HepG2 (cell line): Measurements from ENCODE around the gene GGNBP2.

Source experiments
- ZBTB1 ChIP-seq: sonication (generic); formaldehyde crosslinking; IDR thresholded peaks from 2 replicates; pipeline ENCODE4 v1.4.0; 2020; ENCODE audit warnings: missing genetic modification reagents, borderline replicate concordance
- ZBTB49 ChIP-seq: sonication (generic); formaldehyde crosslinking; IDR thresholded peaks from 2 replicates; pipeline ENCODE4 v1.4.0; 2020; ENCODE audit warnings: missing genetic modification reagents, borderline replicate concordance
- TF ChIP-seq, protein P1 (sequence below): sonication (generic); formaldehyde crosslinking; IDR thresholded peaks from 2 replicates; pipeline ENCODE4 v1.5.0; 2020; ENCODE audit warnings: mild to moderate bottlenecking, missing genetic modification reagents, moderate library complexity
- TF ChIP-seq, protein P2 (sequence below): sonication (generic); formaldehyde crosslinking; IDR thresholded peaks from 2 replicates; pipeline ENCODE4 v1.5.1; 2020; ENCODE audit warnings: missing genetic modification reagents, mild to moderate bottlenecking, borderline replicate concordance

GRCh38 chr17:36545465-36546417 is 1.0 kb downstream of the GGNBP2 start:
- TF ChIP-seq, protein P1, sequence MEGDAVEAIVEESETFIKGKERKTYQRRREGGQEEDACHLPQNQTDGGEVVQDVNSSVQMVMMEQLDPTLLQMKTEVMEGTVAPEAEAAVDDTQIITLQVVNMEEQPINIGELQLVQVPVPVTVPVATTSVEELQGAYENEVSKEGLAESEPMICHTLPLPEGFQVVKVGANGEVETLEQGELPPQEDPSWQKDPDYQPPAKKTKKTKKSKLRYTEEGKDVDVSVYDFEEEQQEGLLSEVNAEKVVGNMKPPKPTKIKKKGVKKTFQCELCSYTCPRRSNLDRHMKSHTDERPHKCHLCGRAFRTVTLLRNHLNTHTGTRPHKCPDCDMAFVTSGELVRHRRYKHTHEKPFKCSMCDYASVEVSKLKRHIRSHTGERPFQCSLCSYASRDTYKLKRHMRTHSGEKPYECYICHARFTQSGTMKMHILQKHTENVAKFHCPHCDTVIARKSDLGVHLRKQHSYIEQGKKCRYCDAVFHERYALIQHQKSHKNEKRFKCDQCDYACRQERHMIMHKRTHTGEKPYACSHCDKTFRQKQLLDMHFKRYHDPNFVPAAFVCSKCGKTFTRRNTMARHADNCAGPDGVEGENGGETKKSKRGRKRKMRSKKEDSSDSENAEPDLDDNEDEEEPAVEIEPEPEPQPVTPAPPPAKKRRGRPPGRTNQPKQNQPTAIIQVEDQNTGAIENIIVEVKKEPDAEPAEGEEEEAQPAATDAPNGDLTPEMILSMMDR (CRISPR knock-in tag): peak; percentile 14; the same call in 1 of the 2 replicates
- TF ChIP-seq, protein P2, sequence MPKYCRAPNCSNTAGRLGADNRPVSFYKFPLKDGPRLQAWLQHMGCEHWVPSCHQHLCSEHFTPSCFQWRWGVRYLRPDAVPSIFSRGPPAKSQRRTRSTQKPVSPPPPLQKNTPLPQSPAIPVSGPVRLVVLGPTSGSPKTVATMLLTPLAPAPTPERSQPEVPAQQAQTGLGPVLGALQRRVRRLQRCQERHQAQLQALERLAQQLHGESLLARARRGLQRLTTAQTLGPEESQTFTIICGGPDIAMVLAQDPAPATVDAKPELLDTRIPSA (CRISPR knock-in tag): 0 out of 2 replicates have a peak, but pooled peaks have one; percentile 7
- TF ChIP-seq ZBTB1 (CRISPR knock-in tag) (no peak), ZBTB49 (0 out of 2 replicates have a peak, but pooled peaks have one; percentile 40)
